SHP77 (cell line): ENCODE data around the gene ITGA4.

Source experiments
- DNase-seq, 2 experiments: peaks; one replicate each; lab custom pipeline; 2025; lab: John Stamatoyannopoulos, UW

The ITGA4 gene

DNA sequence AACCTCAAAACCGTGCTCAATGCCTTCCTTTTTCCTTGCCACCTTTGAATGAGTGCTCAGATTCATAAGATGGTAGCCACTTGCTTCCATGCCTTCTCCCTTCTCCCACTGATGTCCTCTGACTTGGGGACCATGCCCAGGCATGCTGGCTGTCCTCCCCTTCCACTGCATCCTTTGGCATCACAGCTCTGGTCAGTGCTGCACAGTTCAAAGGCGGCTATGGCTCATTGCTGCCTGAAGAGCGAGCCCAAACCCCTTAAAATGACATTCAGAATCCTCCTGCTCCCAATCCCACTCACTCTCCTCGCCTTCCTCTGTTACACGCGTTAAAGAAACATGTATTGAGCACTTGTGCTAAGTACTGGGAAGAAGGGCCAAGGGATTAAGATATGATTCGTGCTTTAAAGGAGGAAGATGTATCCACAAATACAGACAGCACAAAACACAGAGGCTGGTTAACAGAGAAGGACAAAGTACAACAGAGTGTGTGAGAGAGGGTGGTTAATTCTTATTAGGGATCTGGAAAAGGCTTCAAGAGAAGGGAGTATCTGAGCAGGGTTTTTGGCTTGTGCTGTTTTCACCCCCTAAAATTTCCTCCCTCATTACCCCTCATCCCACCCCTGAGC lies 118.0 kb downstream of the ITGA4 start:
- DNase-seq, result no peak

GRCh38 chr2:181575650-181576025 lies 118.5 kb downstream of the ITGA4 start:
- DNase-seq, result no peak

GRCh38 chr2:181576431-181576830 lies 119.2 kb downstream of the ITGA4 start:
- DNase-seq, result no peak

GRCh38 chr2:181578829-181579228 lies 121.6 kb downstream of the ITGA4 start:
- no peak for DNase-seq

DNA sequence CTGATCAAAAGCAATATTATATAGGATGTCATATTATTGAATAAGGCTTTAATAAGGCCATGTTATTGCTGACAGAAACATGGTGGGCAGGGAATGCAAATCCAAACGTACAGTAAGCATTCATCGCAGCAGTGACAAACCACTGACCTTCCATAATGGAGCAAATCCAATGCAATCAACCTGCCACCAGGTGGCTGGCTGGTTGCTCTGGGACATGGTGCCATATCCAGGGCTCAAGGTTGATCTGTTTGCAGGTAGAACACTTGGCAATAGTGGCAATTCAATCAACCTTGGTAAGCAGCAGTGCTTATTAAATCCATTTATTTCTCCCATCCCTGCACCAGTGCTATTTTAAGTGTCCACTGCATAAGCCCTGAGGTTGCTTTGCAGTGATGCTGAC lies 124.3 kb downstream of the ITGA4 start:
- DNase-seq, result no peak

DNA sequence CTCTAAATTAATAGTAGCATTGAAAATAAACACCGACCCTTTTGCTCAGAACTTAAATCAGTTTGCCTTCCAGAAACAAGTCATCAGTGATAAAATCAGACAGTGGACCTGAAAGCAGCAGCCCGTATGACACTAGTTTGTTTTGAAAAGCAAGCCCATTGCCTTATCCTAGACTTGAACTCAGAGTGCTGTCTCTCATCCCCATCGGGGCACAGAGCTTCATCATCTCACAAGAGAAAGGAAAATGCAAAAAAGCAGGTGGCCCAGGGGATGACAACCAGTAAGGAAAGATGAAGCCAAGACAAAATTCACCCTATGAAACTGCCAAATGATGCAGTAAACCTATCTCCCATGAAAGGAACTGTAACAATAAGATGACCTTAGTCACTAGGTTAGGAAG lies 128.5 kb downstream of the ITGA4 start:
- DNase-seq, result no peak
